GM15510 (cell line): ENCODE results near the gene ETV1.

ENCODE experiments used
- POLR2A ChIP-seq: IDR thresholded peaks from 3 replicates; pipeline ENCODE4 v1.6.1; 2011; ENCODE audit warnings: borderline replicate concordance; ENCODE audit not compliant: insufficient read length; ENCODE audit errors: extremely low read depth

The ETV1 gene

GRCh38 chr7:13890793-13891192 is 98.7 kb downstream of the ETV1 start:
- TF ChIP-seq POLR2A: no peak

GRCh38 chr7:13886356-13886755 is 103.1 kb downstream of the ETV1 start:
- no peak for TF ChIP-seq POLR2A

DNA sequence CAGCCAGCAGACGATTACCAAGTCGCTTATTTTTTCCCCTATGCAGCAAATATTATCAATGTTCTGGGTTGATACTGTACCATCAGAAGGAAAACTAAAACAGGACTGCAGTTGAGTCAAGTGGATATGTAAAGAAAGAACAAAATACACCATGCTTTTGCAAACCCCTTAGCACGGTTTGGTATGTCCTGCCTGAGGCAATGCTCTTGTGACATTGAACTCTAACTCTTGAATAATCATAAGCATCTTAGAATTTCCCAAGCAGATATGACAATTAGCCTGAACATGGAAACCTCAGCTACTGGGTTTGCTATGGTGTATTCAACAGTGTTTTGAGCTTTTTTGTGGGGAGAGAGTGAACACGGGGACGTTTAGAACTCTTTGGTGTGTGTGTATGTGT is 107.4 kb downstream of the ETV1 start:
- TF ChIP-seq POLR2A: no peak

GRCh38 chr7:13880789-13881188 is 108.7 kb downstream of the ETV1 start:
- no peak for TF ChIP-seq POLR2A

DNA sequence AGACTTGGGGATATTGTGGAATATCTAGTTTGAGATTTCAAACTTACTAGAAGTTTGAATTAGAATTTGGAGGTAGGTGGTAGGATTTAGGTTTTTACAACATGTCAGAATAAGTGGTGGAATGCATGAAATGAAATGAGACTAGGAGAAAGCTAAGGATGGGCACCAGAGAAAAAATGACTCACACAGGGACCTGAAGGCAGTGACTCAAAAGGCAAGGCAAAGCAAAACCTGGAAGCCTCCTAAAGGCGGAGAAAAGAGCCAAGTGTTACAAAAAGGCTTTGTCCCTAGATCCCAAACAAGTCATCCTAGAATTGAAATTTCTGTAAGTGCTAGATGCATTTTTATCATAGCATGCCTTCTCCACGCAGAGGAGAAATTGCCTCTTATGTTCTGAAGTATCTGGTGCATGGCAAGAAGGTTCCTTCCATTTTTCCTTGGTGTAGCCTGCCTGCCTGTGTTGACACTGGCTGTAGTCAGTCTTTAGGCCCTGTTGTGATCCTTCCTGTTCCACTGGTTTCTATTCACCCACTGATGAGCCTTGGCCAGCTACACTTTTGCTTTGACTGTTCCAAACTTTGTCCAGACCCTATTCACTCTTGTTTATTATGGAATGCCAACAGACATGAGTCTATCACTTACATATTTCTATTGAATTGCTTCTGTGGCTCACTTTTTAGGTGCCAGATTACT is 109.3 kb downstream of the ETV1 start:
- no peak for TF ChIP-seq POLR2A

DNA sequence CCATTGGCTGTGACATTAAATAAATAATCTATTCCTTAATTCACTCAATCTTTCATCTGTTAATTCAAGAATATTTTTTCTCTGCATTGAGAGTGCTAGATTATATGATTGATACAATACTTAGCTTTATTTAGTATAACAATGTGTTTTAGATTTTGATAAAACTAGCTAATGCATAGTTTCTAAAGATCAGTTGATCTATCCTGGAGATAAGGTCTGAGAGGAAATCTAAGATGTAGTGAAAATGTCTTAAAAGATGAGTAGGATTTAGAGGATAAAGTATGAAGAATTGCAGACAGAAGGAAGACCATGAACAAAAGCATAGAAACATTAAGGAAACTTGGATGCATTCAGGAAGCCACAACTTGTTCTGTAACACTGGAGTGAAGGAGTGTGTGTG is 110.3 kb downstream of the ETV1 start:
- no peak for TF ChIP-seq POLR2A

DNA sequence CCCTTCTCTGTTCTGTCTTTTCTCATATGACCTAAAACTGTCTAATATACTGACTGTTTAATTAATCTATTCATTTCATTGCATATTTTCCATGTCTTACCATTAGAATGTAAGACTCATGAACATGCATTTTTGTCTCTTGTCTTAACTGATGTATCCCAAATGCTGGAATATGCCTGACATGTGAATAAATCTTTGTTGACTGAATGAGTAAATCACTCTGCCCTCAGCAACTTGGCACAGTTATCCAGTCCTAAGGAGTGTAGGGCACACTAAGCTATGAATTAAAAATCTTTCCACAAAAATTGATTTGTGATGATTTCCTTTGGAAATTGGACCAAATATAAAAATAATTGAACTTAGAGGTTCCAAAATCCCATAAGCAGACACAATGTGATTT is 111.3 kb downstream of the ETV1 start:
- TF ChIP-seq POLR2A: no peak

DNA sequence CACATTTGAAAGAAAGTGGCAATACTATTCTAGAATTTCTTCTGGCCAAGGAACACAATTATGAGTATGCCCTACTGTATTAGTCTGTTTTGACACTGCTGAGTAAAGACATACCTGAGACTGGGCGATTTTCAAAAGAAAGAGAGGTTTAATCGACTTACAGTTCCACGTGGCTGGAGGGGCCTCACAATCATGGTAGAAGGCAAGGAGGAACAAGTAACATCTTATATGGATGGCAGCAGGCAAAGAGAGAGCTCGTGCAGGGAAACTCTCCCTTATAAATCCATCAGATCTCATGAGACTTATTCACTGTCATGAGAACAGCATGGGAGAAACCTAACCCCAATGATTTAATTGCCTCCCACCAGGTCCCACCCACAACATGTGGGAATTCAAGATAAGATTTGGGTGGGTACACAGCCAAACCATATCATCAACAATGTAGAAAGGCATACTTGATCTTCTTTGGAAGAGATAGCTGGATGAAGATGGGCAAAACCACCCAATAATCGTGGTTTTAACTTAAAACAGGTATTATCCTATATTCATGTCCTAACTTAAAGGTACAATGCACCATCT is 113.9 kb downstream of the ETV1 start:
- TF ChIP-seq POLR2A: no peak

- no peak for TF ChIP-seq POLR2A
Observed at GRCh38 chr7:13874783-13875182, 114.7 kb downstream of the ETV1 start.

DNA sequence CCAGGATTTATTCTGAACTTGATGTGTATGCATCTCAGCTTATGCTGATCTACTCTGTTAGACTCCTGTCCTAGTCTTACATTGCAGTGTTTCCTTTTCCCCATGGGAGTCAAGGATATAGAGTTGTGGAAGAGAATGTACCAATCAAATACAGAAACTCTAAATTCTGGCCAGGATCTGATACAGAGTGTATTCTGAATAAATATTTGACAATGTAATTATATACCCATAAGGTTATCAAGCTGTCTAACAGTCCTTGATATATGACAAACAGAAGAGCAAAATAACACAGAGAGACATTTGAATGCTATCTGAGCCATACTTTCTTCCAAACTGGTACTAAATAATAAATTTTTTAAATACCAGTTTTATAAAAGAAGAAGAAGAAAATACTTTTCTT is 116.8 kb downstream of the ETV1 start:
- no peak for TF ChIP-seq POLR2A

- TF ChIP-seq POLR2A: no peak
Observed at GRCh38 chr7:13871008-13871407, 118.5 kb downstream of the ETV1 start.

DNA sequence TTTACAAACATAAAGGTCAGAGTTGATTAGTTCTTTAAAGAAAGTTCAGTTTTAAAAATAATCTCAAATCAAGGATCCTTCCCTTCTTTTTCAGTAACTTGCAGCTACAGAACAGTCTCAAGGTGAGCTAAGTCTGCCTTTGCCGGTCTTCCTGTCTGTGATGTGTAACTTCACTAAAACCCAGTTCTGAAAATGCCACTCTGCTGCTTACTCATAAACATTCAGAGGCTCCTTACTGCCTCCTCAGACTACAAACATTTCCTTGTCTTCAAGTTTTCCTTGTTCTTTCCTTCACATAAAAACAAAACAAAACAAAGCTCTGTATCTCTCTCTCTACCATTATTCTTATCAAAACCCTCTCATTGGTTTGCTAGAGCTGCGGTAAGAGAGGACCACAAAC is 128.7 kb downstream of the ETV1 start:
- no peak for TF ChIP-seq POLR2A

DNA sequence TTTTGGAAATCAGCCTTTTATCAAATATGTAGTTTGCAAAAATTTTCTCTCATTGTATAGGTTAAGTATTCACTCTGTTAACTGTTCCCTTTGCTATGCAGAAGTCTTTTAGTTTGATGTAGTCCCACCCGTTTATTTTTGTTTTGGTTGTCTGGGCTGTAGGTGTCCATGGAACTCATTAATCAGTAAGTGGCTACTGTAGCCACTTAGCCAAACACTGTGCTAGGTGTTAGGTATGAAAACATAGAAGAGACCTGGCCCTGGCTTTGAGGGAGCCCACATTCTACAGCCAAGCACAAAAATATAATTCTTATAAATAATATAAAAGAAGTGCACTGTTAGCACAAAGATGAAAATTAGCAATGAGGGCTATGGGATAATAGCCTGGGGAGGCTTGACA is 133.5 kb downstream of the ETV1 start:
- no peak for TF ChIP-seq POLR2A

DNA sequence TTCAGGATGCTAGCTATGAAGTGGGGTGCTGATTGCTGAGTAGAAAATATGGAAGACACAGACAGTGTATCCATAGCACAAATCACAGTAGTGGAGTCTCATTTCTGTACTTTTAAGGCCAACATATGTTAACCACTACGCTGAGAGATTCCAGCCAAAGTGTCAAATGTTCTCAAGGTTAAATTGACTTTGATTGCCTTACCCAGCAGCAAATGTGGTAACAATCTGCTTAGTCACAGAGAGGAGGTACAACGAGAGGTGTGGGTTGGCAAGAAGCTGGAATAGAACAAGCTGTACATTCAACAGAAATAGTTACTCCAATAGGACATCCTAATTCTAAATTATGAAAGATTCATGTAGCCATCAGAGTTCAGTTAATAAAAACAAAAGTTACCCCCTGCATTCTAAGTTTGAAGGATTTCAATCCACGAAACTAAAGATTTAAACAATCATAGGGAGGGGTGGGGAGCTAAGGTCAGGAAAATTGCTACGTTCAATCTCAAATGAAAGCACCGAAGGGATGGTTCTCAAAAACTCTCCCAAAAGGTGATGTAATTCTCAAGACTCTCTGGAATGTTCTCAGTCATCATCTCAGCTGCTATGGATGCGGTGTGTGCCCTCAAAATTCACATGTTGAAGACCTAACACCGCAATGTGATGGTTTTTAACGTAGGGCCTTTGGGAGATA is 137.0 kb downstream of the ETV1 start:
- no peak for TF ChIP-seq POLR2A

- TF ChIP-seq POLR2A: no peak
Observed at GRCh38 chr7:13851736-13852135, 137.7 kb downstream of the ETV1 start.

GRCh38 chr7:13850185-13850752 is 139.2 kb downstream of the ETV1 start:
- TF ChIP-seq POLR2A: no peak
